Endothelial cell of umbilical vein (primary cell): ENCODE data around the gene POLR2H. TPM values are rescaled to one million over a fixed set of nuclear protein-coding genes. Genes with fewer than 3 reads are reported as not detected.

Experiments
- BruUV-seq: library from RNA; stranded (reverse); fragments of 400-500 nt; replicated peaks from 2 replicates; lab custom pipeline; 2021; lab: Mats Ljungman, UMichigan
- CTCF ChIA-PET: fragments of 300-600, 350-600 bp; sonication (Branson Sonifier 250); formaldehyde crosslinking; loops from one replicate; lab custom pipeline; 2021; ENCODE audit warnings: antibody characterized with exemption, inconsistent platforms; lab: Charles Lee
- POLR2A ChIA-PET: fragments of 300-600, 350-600 bp; sonication (Branson Sonifier 250); formaldehyde crosslinking; loops from one replicate; lab custom pipeline; 2021; ENCODE audit warnings: antibody characterized with exemption, inconsistent platforms; lab: Charles Lee
- DNase-seq: peaks from one replicate; pipeline ENCODE4 v3.0.0-alpha.2; 2011; ENCODE audit warnings: low read depth, low spot score
- FAIRE-seq: peaks from 2 replicates; lab custom pipeline; 2011; peaks lifted over from hg19 to GRCh38; lab: Jason Lieb, UNC
- H2AFZ ChIP-seq: 2 replicates; pipeline ENCODE4 v1.6.0; 2012; ENCODE audit warnings: low read depth, low read length, control low read depth, inconsistent platforms
- H3K27ac ChIP-seq: 2 replicates; pipeline ENCODE4 v1.5.1; 2011; ENCODE audit warnings: low read depth, mild to moderate bottlenecking, control low read depth, low read length, moderate library complexity; ENCODE audit not compliant: insufficient read depth
- H3K27me3 ChIP-seq, 2 experiments: 2 replicates each; pipeline versions ENCODE4 v1.6.0 to v1.6.1; 2011; ENCODE audit warnings: low read length in 2 of 2, mixed read lengths in 1 of 2; ENCODE audit not compliant: control insufficient read depth in 2 of 2, insufficient read depth in 2 of 2
- H3K36me3 ChIP-seq, 2 experiments: 2 replicates in 1 of 2; 3 replicates in 1 of 2; pipeline ENCODE4 v1.5.1; 2011; ENCODE audit warnings: low read length in 2 of 2, mild to moderate bottlenecking in 1 of 2, moderate library complexity in 1 of 2; ENCODE audit not compliant: control insufficient read depth in 2 of 2, insufficient read depth in 2 of 2; ENCODE audit errors: extremely low read depth in 1 of 2
- H3K4me1 ChIP-seq: 3 replicates; pipeline ENCODE4 v1.5.1; 2011; ENCODE audit warnings: mild to moderate bottlenecking, low read length; ENCODE audit not compliant: control insufficient read depth, insufficient read depth; ENCODE audit errors: extremely low read depth
- H3K4me2 ChIP-seq: 2 replicates; pipeline ENCODE4 v1.6.1; 2011; ENCODE audit warnings: low read length, control low read depth, mixed read lengths; ENCODE audit not compliant: insufficient read depth
- H3K4me3 ChIP-seq, 3 experiments: fragments of 200-600 bp in 1 of 3; sonication (generic), shearing (Covaris generic) in 1 of 3; replicated peaks in 1 of 3; 2 replicates each; pipeline ENCODE4 v1.5.1; 2011 to 2016; ENCODE audit warnings: control low read depth in 3 of 3, low read length in 3 of 3, mild to moderate bottlenecking in 2 of 3, inconsistent platforms in 1 of 3, low read depth in 1 of 3, moderate library complexity in 1 of 3; ENCODE audit not compliant: insufficient read depth in 1 of 3
- H3K79me2 ChIP-seq: 2 replicates; pipeline ENCODE4 v1.6.0; 2012; ENCODE audit warnings: low read length, inconsistent platforms; ENCODE audit not compliant: control insufficient read depth, insufficient read depth
- H3K9ac ChIP-seq: replicated peaks from 2 replicates; pipeline ENCODE3; 2011; ENCODE audit warnings: low read length, control low read depth; ENCODE audit not compliant: insufficient read depth; ENCODE audit errors: extremely low read depth
- H3K9me1 ChIP-seq: replicated peaks from 3 replicates; pipeline ENCODE4 v1.6.0; 2011; ENCODE audit warnings: mild to moderate bottlenecking, low read length; ENCODE audit not compliant: control insufficient read depth, insufficient read depth; ENCODE audit errors: extremely low read depth
- H3K9me3 ChIP-seq: replicated peaks from 2 replicates; pipeline ENCODE4 v1.5.1; 2012; ENCODE audit warnings: low read length, inconsistent platforms; ENCODE audit not compliant: control insufficient read depth, insufficient read depth
- H4K20me1 ChIP-seq: replicated peaks from 2 replicates; pipeline ENCODE3; 2011; ENCODE audit warnings: mild to moderate bottlenecking, low read length; ENCODE audit not compliant: control insufficient read depth, insufficient read depth; ENCODE audit errors: extremely low read depth
- CTCF ChIP-seq, 2 donors: IDR thresholded peaks; 1 replicate in 1 of 2; 2 replicates in 1 of 2; pipeline ENCODE4 v1.5.1; 2011; ENCODE audit warnings: low read length in 2 of 2, mild to moderate bottlenecking in 2 of 2, moderate library complexity in 2 of 2, control low read depth in 1 of 2, inconsistent platforms in 1 of 2, low read depth in 1 of 2; ENCODE audit not compliant: insufficient read depth in 1 of 2; ENCODE audit errors: extremely low read depth in 1 of 2
- EZH2 ChIP-seq: IDR thresholded peaks from 2 replicates; pipeline ENCODE4 v1.6.1; 2012; ENCODE audit warnings: borderline replicate concordance, low read depth, mild to moderate bottlenecking, moderate library complexity, low read length, inconsistent platforms; ENCODE audit not compliant: severe bottlenecking
- FOS ChIP-seq: IDR thresholded peaks from 2 replicates; pipeline ENCODE4 v1.6.1; 2011; ENCODE audit warnings: mild to moderate bottlenecking, low read length, moderate library complexity, borderline replicate concordance; ENCODE audit not compliant: insufficient read depth
- GATA2 ChIP-seq: IDR thresholded peaks from 2 replicates; pipeline ENCODE4 v1.7.0; 2011; ENCODE audit warnings: low read depth, mild to moderate bottlenecking, moderate library complexity, mixed read lengths, low read length; ENCODE audit not compliant: insufficient read length, insufficient read depth
- JUN ChIP-seq: IDR thresholded peaks from 2 replicates; pipeline ENCODE4 v1.6.1; 2011; ENCODE audit warnings: borderline replicate concordance, low read depth; ENCODE audit not compliant: insufficient read length, insufficient read depth
- MAX ChIP-seq: IDR thresholded peaks from 2 replicates; pipeline ENCODE4 v1.6.1; 2011; ENCODE audit not compliant: insufficient read depth, insufficient read length
- MYC ChIP-seq: IDR thresholded peaks from one replicate; pipeline ENCODE4 v1.6.1; 2011; ENCODE audit warnings: mild to moderate bottlenecking, low read depth, low read length
- POLR2A ChIP-seq: IDR thresholded peaks from 2 replicates; pipeline ENCODE4 v1.6.1; 2012; ENCODE audit warnings: low read depth, mild to moderate bottlenecking, control low read depth, low read length
- POLR2AphosphoS5 ChIP-seq: IDR thresholded peaks from 2 replicates; pipeline ENCODE4 v1.6.1; 2012; ENCODE audit warnings: low read depth, mild to moderate bottlenecking, control low read depth, low read length, moderate library complexity; ENCODE audit not compliant: insufficient read depth
- dilution Hi-C: fragments of 300-500 bp; cut with MboI; formaldehyde crosslinking; loops from one replicate; pipeline ENCODE4 v1.15.0; 2019; ENCODE audit warnings: low sequenced_read_pairs; ENCODE audit not compliant: extremely low pct_ligation_motif_present
- intact Hi-C: fragments of 100-400 bp; cut with micrococcal nuclease; formaldehyde crosslinking; loops from one replicate; pipeline ENCODE4 v1.10.0; 2022
- polyA plus RNA-seq, 4 experiments: library from polyadenylated mRNA; depleted of rRNA in 3 of 4; stranded (reverse) in 3 of 4; unstranded in 1 of 4; fragments of >200 nt; gene quantifications; 2 replicates each; pipeline versions ENCODE4 v1.2.1 to v1.2.3, GENCODE V29; 2011 to 2012; ENCODE audit warnings: missing spikeins in 1 of 4
- total RNA-seq: library from RNA; stranded (reverse); gene quantifications from 2 replicates; pipeline ENCODE4 v1.2.3, GENCODE V29; 2021

The POLR2H gene
- total and polyA plus RNA-seq, 2 donors (not counting 3 experiments of a cell fraction or from before 2014, with no cell fraction given) = 89.0 to 276 TPM

GRCh38 chr3:184386047-184386806 lies 24.7 kb downstream of the POLR2H start:
- Histone ChIP-seq H4K20me1 (no peaks in the 10 kb centered on the region), H3K9ac (no peak overlapping the region), H3K4me1 (peaks cover 3% of the 10 kb centered on the region), H3K27ac (no peak overlapping the region), H3K36me3 (no peaks in the 10 kb centered on the region), H3K27me3 (peaks cover 23 to 27% of the 10 kb centered on the region in 2 experiments), H3K4me3 (no peak overlapping the region), H3K4me2 (no peak overlapping the region), H2AFZ (no peak overlapping the region), H3K9me1 (no peaks in the 10 kb centered on the region), H3K79me2 (no peaks in the 10 kb centered on the region), H3K9me3 (no peaks in the 10 kb centered on the region)
- ChIA-PET CTCF (interaction anchor here (1.0 to 6.9 kb wide), 5 partner anchors 11 to 161 kb away, joined by 3 to 52 read pairs (median 6); no protein-coding TSS in a partner anchor), POLR2A (no interaction called here)
- dilution Hi-C loops (no loop called here), intact Hi-C loops (no loop called here)
- DNase-seq = no peak
- BruUV-seq = no TSS peak
- FAIRE-seq = no peak
- TF ChIP-seq POLR2A (no peak), MYC (no peak), FOS (no peak), MAX (no peak), CTCF (IDR thresholded peaks at IDR 0.05; ENCODE audit: extremely low read depth in 1 of 2, insufficient read depth in 1 of 2, low read depth in 1 of 2, low read length in 2 of 2) (no peak), EZH2 (no peak), JUN (no peak), POLR2AphosphoS5 (no peak), GATA2 (no peak)
